ENCODE data around the gene ANKRD63. TPM values are rescaled to one million over a fixed set of nuclear protein-coding genes. Genes with fewer than 3 reads are reported as not detected.

Gene ANKRD63
- total and polyA plus RNA-seq, 4 donors = not detected

- TF ChIP-seq SP1 (IDR thresholded peaks at IDR 0.05) (no peak), HNF4A (conservative IDR thresholded peaks at IDR 0.05) (no peak), GABPA (IDR thresholded peaks at IDR 0.05 in 1 of 2, conservative IDR thresholded peaks at IDR 0.05 in 1 of 2) (no peak), NR2F2 (IDR thresholded peaks at IDR 0.05) (no peak), EGR1 (IDR thresholded peaks at IDR 0.05; ENCODE audit: low read depth in 2 of 2) (no peak), HNF4G (IDR thresholded peaks at IDR 0.05) (no peak), FOXA1 (IDR thresholded peaks at IDR 0.05) (no peak), RAD21 (IDR thresholded peaks at IDR 0.05) (peak; percentile 84 to 85)
- TF ChIP-seq, protein P1, sequence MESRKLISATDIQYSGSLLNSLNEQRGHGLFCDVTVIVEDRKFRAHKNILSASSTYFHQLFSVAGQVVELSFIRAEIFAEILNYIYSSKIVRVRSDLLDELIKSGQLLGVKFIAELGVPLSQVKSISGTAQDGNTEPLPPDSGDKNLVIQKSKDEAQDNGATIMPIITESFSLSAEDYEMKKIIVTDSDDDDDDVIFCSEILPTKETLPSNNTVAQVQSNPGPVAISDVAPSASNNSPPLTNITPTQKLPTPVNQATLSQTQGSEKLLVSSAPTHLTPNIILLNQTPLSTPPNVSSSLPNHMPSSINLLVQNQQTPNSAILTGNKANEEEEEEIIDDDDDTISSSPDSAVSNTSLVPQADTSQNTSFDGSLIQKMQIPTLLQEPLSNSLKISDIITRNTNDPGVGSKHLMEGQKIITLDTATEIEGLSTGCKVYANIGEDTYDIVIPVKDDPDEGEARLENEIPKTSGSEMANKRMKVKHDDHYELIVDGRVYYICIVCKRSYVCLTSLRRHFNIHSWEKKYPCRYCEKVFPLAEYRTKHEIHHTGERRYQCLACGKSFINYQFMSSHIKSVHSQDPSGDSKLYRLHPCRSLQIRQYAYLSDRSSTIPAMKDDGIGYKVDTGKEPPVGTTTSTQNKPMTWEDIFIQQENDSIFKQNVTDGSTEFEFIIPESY (IDR thresholded peaks at IDR 0.05) = no peak
Measured at GRCh38 chr15:40320931-40321371, 38.1 kb upstream of the ANKRD63 start (continued).

DNA sequence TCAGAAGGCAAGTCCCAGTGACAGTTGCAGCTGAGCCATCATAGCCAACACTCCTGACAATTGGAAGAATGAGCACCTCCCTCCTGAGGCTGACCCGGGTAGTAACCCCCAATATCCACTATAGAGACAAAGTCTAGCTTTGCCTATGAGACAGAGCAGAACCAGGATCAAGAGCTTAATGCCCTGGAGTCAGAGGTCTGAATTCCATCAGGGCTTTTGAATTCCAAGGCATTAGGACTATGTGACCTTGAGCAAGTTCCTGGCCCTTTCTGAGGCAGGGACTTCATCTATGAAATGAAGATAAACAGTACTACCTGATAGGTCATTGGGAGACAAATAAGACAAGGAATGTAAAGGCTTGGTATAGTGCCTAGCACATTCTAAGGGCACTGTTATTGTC, 37.5 kb upstream of the ANKRD63 start:
- no peaks in the 10 kb centered on the region for H3K36me3 ChIP-seq (ENCODE audit: control insufficient read depth in 4 of 4, insufficient read depth in 3 of 4, low read depth in 1 of 4, low read length in 3 of 4)
- no peak for DNase-seq (ENCODE audit: low spot score)
- 100% methylated on average over 1 of the region's 1 CpG for WGBS

More for the DNA sequence above, 37.5 kb upstream of the ANKRD63 start:
- no peak for TF ChIP-seq RAD21 (IDR thresholded peaks at IDR 0.05)
- TF ChIP-seq JUND (IDR thresholded peaks at IDR 0.05) = no peak
- no peak for TF ChIP-seq NR2F2 (IDR thresholded peaks at IDR 0.05)
- TF ChIP-seq, protein P2, sequence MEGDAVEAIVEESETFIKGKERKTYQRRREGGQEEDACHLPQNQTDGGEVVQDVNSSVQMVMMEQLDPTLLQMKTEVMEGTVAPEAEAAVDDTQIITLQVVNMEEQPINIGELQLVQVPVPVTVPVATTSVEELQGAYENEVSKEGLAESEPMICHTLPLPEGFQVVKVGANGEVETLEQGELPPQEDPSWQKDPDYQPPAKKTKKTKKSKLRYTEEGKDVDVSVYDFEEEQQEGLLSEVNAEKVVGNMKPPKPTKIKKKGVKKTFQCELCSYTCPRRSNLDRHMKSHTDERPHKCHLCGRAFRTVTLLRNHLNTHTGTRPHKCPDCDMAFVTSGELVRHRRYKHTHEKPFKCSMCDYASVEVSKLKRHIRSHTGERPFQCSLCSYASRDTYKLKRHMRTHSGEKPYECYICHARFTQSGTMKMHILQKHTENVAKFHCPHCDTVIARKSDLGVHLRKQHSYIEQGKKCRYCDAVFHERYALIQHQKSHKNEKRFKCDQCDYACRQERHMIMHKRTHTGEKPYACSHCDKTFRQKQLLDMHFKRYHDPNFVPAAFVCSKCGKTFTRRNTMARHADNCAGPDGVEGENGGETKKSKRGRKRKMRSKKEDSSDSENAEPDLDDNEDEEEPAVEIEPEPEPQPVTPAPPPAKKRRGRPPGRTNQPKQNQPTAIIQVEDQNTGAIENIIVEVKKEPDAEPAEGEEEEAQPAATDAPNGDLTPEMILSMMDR (IDR thresholded peaks at IDR 0.05; ENCODE audit: low read depth, low read length, missing input control) = no peak
- no peak for TF ChIP-seq RXRA (IDR thresholded peaks at IDR 0.05)
- TF ChIP-seq GABPA (IDR thresholded peaks at IDR 0.05 in 1 of 2, conservative IDR thresholded peaks at IDR 0.05 in 1 of 2) = no peak
- TF ChIP-seq, protein P1 (IDR thresholded peaks at IDR 0.05) = no peak
- TF ChIP-seq SP1 (IDR thresholded peaks at IDR 0.05) = no peak
- no peak for TF ChIP-seq FOXA2 (IDR thresholded peaks at IDR 0.05)
- no peak for TF ChIP-seq HNF4G (IDR thresholded peaks at IDR 0.05)
- TF ChIP-seq YY1 (IDR thresholded peaks at IDR 0.05) = no peak
- TF ChIP-seq EGR1 (IDR thresholded peaks at IDR 0.05; ENCODE audit: low read depth in 2 of 2) = no peak
- TF ChIP-seq, protein P3, sequence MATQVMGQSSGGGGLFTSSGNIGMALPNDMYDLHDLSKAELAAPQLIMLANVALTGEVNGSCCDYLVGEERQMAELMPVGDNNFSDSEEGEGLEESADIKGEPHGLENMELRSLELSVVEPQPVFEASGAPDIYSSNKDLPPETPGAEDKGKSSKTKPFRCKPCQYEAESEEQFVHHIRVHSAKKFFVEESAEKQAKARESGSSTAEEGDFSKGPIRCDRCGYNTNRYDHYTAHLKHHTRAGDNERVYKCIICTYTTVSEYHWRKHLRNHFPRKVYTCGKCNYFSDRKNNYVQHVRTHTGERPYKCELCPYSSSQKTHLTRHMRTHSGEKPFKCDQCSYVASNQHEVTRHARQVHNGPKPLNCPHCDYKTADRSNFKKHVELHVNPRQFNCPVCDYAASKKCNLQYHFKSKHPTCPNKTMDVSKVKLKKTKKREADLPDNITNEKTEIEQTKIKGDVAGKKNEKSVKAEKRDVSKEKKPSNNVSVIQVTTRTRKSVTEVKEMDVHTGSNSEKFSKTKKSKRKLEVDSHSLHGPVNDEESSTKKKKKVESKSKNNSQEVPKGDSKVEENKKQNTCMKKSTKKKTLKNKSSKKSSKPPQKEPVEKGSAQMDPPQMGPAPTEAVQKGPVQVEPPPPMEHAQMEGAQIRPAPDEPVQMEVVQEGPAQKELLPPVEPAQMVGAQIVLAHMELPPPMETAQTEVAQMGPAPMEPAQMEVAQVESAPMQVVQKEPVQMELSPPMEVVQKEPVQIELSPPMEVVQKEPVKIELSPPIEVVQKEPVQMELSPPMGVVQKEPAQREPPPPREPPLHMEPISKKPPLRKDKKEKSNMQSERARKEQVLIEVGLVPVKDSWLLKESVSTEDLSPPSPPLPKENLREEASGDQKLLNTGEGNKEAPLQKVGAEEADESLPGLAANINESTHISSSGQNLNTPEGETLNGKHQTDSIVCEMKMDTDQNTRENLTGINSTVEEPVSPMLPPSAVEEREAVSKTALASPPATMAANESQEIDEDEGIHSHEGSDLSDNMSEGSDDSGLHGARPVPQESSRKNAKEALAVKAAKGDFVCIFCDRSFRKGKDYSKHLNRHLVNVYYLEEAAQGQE (IDR thresholded peaks at IDR 0.05) = no peak
- TF ChIP-seq TAF1 (conservative IDR thresholded peaks at IDR 0.05) = no peak
- no peak for TF ChIP-seq HNF4A (conservative IDR thresholded peaks at IDR 0.05)
- TF ChIP-seq FOXA1 (IDR thresholded peaks at IDR 0.05) = no peak
- Histone ChIP-seq H3K4me3 (ENCODE audit: low read depth in 1 of 3, low read length in 3 of 3) (no peak overlapping the region), H3K27me3 (ENCODE audit: control insufficient read depth in 4 of 4, insufficient read depth in 4 of 4, low read length in 3 of 4) (no peaks in the 10 kb centered on the region), H3K4me1 (ENCODE audit: control insufficient read depth in 4 of 4, insufficient read depth in 4 of 4, low read length in 3 of 4) (peaks cover 0 to 11% (median 6%) of the 10 kb centered on the region in 4 donors), H3K27ac (ENCODE audit: low read depth in 1 of 2, low read length in 2 of 2) (no peak overlapping the region), H3K9me3 (ENCODE audit: control insufficient read depth in 4 of 4, low read length in 3 of 4) (no peaks in the 10 kb centered on the region), H3K9ac (ENCODE audit: low read depth in 1 of 2, low read length in 2 of 2) (no peak overlapping the region)
